Spleen (tissue), 11 donors: ENCODE results near the gene PCSK1N. TPM values are rescaled to one million over a fixed set of nuclear protein-coding genes. Genes with fewer than 3 reads are reported as not detected.

Experiments used
- DNase-seq: peaks from one replicate; pipeline ENCODE4 v3.0.0-alpha.2; 2020
- H3K27ac ChIP-seq, 8 donors: fragments of 200-600 bp; sonication (generic) in 7 of 8; 1 replicate in 4 of 8; 2 replicates in 4 of 8; pipeline versions ENCODE4 v1.5.0 to v1.8.0; 2016 to 2021; ENCODE audit warnings: inconsistent platforms in 4 of 8, mild to moderate bottlenecking in 4 of 8, moderate library complexity in 1 of 8
- H3K27me3 ChIP-seq, 7 donors: fragments of 200-600 bp; sonication (generic) in 6 of 7; replicated peaks in 1 of 7; 1 replicate in 4 of 7; 2 replicates in 3 of 7; pipeline versions ENCODE4 v1.5.0 to v1.8.0; 2016 to 2021; ENCODE audit warnings: inconsistent platforms in 3 of 7, mild to moderate bottlenecking in 1 of 7
- H3K36me3 ChIP-seq, 6 donors: fragments of 200-600 bp; sonication (generic) in 5 of 6; 1 replicate in 4 of 6; 2 replicates in 2 of 6; pipeline versions ENCODE4 v1.5.0 to v1.8.0; 2016 to 2021; ENCODE audit warnings: inconsistent platforms in 2 of 6
- H3K4me1 ChIP-seq, 6 donors: fragments of 200-600 bp; sonication (generic) in 5 of 6; 1 replicate in 3 of 6; 2 replicates in 3 of 6; pipeline versions ENCODE4 v1.5.0 to v1.8.0; 2016 to 2021; ENCODE audit warnings: inconsistent platforms in 3 of 6
- H3K4me3 ChIP-seq, 8 donors: fragments of 200-600 bp; sonication (generic) in 7 of 8; 1 replicate in 4 of 8; 2 replicates in 4 of 8; pipeline versions ENCODE4 v1.5.0 to v1.8.0; 2016 to 2021; ENCODE audit warnings: inconsistent platforms in 4 of 8, mild to moderate bottlenecking in 4 of 8, moderate library complexity in 2 of 8
- H3K9me3 ChIP-seq, 8 donors: fragments of 200-600 bp; sonication (generic) in 7 of 8; 1 replicate in 4 of 8; 2 replicates in 4 of 8; pipeline versions ENCODE4 v1.5.0 to v1.8.0; 2016 to 2021; ENCODE audit warnings: inconsistent platforms in 4 of 8
- CTCF ChIP-seq, 11 experiments: fragments of 200-600 bp in 7 of 11; fragments of 450-650 bp in 4 of 11; sonication (generic) in 4 of 11; IDR thresholded peaks in 8 of 11; conservative IDR thresholded peaks in 3 of 11; 1 replicate in 7 of 11; 2 replicates in 4 of 11; pipeline versions ENCODE4 v1.4.0 to v1.8.0; 2016 to 2021; ENCODE audit warnings: antibody characterized with exemption in 11 of 11, inconsistent platforms in 4 of 11, mild to moderate bottlenecking in 1 of 11
- POLR2A ChIP-seq, 3 donors: fragments of 450-650 bp; IDR thresholded peaks; one replicate each; pipeline ENCODE4 v1.5.1; 2017; ENCODE audit warnings: antibody characterized with exemption in 3 of 3, mild to moderate bottlenecking in 1 of 3
- POLR2AphosphoS5 ChIP-seq, 3 donors: sonication (generic); formaldehyde crosslinking; IDR thresholded peaks; one replicate each; pipeline ENCODE4 v1.5.1; 2017; ENCODE audit warnings: antibody characterized with exemption in 3 of 3
- WGBS, 5 donors: extraction: QIAGEN DNeasy Blood & Tissue Kit in 3 of 5; methylation state at CpG; one replicate each; pipeline versions ENCODE4 v1.1.5 to v1.1.7; 2013 to 2018; 5-methylcytosine and 5-hydroxymethylcytosine counted together
- intact Hi-C: fragments of 100-400 bp; cut with DNase I; formaldehyde crosslinking; loops from one replicate; pipeline ENCODE4 v1.15.0; 2023; ENCODE audit warnings: low total_unique reads
- polyA plus RNA-seq, 3 donors: library from polyadenylated mRNA; stranded (reverse); fragments of 200-250 nt; gene quantifications; one replicate each; pipeline ENCODE4 v1.2.1, GENCODE V29; 2013
- total RNA-seq, 7 donors: library from RNA; depleted of rRNA in 3 of 7; stranded (reverse); fragments of >200 nt in 3 of 7; fragmentation: NEBNext Ultra II Directional in 4 of 7; extraction: Animal tissue kit (Norgen Biotek cat#: 25700) in 4 of 7; gene quantifications; one replicate each; pipeline versions ENCODE4 v1.1.0 to v1.2.1, GENCODE V29; 2016 to 2021
- donor health status: healthy with polysubstance abuse.
- donor health status: DM: no; HTN: no; CAD: no; lungs with moderate emphysema.
- donor health status: DM: no; HTN: no; CAD: no.
- donor health status: Bipolar disorder and iron deficiency.
- donor health status: healthy.
- donor health status: DM: no; HTN: no; CAD: no.
- donor health status: DM: yes; HTN: yes; CAD: no.

The PCSK1N gene
- total and polyA plus RNA-seq, 10 donors: 0.10 to 0.74 (median 0.42) TPM; not detected in 4

- H3K36me3 ChIP-seq: no peaks in the 10 kb centered on the region
- WGBS, 5 donors: 80 to 91% (median 90%) methylated on average over 8 to 10 of the region's 10 CpGs
- no peak overlapping the region for H3K27ac ChIP-seq
- peaks cover 0 to 8% (median 3%) of the 10 kb centered on the region in 6 donors for H3K4me1 ChIP-seq
- DNase-seq: no peak
- no peaks in the 10 kb centered on the region for H3K9me3 ChIP-seq
- intact Hi-C loops: no loop called here
- H3K4me3 ChIP-seq: no peak overlapping the region
- peaks cover 0 to 21% (median 10%) of the 10 kb centered on the region in 7 donors for H3K27me3 ChIP-seq
- no peak for TF ChIP-seq POLR2A (IDR thresholded peaks at IDR 0.05)
Measured at GRCh38 chrX:48839686-48840085, 4.3 kb upstream of the PCSK1N start.

GRCh38 chrX:48834383-48834709 lies 1.1 kb downstream of the PCSK1N start:
- no peak for DNase-seq
- no peak overlapping the region for H3K4me3 ChIP-seq
- no peaks in the 10 kb centered on the region for H3K36me3 ChIP-seq
- intact Hi-C loops: no loop called here
- TF ChIP-seq CTCF (IDR thresholded peaks at IDR 0.05 in 8 of 11, conservative IDR thresholded peaks at IDR 0.05 in 3 of 11) (no peak), POLR2AphosphoS5 (IDR thresholded peaks at IDR 0.05) (no peak), POLR2A (IDR thresholded peaks at IDR 0.05) (no peak)
- H3K27me3 ChIP-seq: peaks cover 0 to 70% (median 36%) of the 10 kb centered on the region in 7 donors
- 5 to 52% (median 17%) methylated on average over 2 to 7 of the region's 7 CpGs for WGBS, 5 donors
- peaks cover 0 to 21% (median 8%) of the 10 kb centered on the region in 6 donors for H3K4me1 ChIP-seq
- H3K27ac ChIP-seq: no peak overlapping the region
- no peaks in the 10 kb centered on the region for H3K9me3 ChIP-seq

- intact Hi-C loops: no loop called here
- TF ChIP-seq CTCF (IDR thresholded peaks at IDR 0.05 in 8 of 11, conservative IDR thresholded peaks at IDR 0.05 in 3 of 11) (no peak), POLR2AphosphoS5 (IDR thresholded peaks at IDR 0.05) (no peak), POLR2A (IDR thresholded peaks at IDR 0.05) (no peak)
Measured at GRCh38 chrX:48833542-48834138, 1.8 kb downstream of the PCSK1N start.

GRCh38 chrX:48831909-48832291 lies 3.5 kb downstream of the PCSK1N start:
- Histone ChIP-seq H3K4me3 (peak overlapping the region in 1 of 8 donors; percentile 37), H3K27ac (no peak overlapping the region), H3K27me3 (peaks cover 0 to 93% (median 43%) of the 10 kb centered on the region in 7 donors), H3K36me3 (no peaks in the 10 kb centered on the region), H3K4me1 (peaks cover 0 to 27% (median 11%) of the 10 kb centered on the region in 6 donors), H3K9me3 (no peaks in the 10 kb centered on the region)
- intact Hi-C loops: no loop called here
- no peak for TF ChIP-seq POLR2AphosphoS5 (IDR thresholded peaks at IDR 0.05)
- no peak for TF ChIP-seq POLR2A (IDR thresholded peaks at IDR 0.05)
- no peak for TF ChIP-seq CTCF (IDR thresholded peaks at IDR 0.05 in 8 of 11, conservative IDR thresholded peaks at IDR 0.05 in 3 of 11)
- DNase-seq: no peak
- WGBS, 5 donors: 4 to 58% (median 5%) methylated on average over 11 to 57 of the region's 57 CpGs

More at GRCh38 chrX:48833542-48834138, 1.8 kb downstream of the PCSK1N start:
- H3K27me3 ChIP-seq: peaks cover 0 to 77% (median 37%) of the 10 kb centered on the region in 7 donors
- H3K9me3 ChIP-seq: no peaks in the 10 kb centered on the region
- H3K27ac ChIP-seq: no peak overlapping the region
- peaks cover 0 to 21% (median 8%) of the 10 kb centered on the region in 6 donors for H3K4me1 ChIP-seq
- DNase-seq: no peak
- H3K4me3 ChIP-seq: no peak overlapping the region
- 33 to 52% (median 38%) methylated on average over 9 of the region's 9 CpGs for WGBS, 5 donors
- no peaks in the 10 kb centered on the region for H3K36me3 ChIP-seq
